PC-9 (cell line): ENCODE results near the gene TKT.

Experiments used
- CTCF ChIP-seq: fragments of 200-600 bp; sonication (generic); conservative IDR thresholded peaks from 2 replicates; pipeline ENCODE4 v1.6.1; 2017; ENCODE audit warnings: mixed run types, antibody characterized with exemption, mild to moderate bottlenecking, moderate library complexity
- EZH2 ChIP-seq: fragments of 200-600 bp; sonication (generic); IDR thresholded peaks from 2 replicates; pipeline ENCODE4 v1.8.0; 2017; ENCODE audit warnings: antibody characterized with exemption, low read depth

GRCh38 chr3:53224536-53224935 is 31.3 kb downstream of the TKT start:
- no peak for TF ChIP-seq EZH2
- TF ChIP-seq CTCF, result no peak
